Skeletal muscle satellite cell (primary cell): ENCODE measurements around the gene EXOSC10.

Experiments
- H3K27me3 ChIP-seq: 2 replicates; pipeline ENCODE4 v1.7.0; 2013; ENCODE audit warnings: low read length; ENCODE audit not compliant: control insufficient read depth, insufficient read depth
- H3K36me3 ChIP-seq: 2 replicates; pipeline ENCODE4 v1.7.0; 2013; ENCODE audit warnings: mild to moderate bottlenecking, control low read depth, low read length; ENCODE audit not compliant: insufficient read depth
- H3K4me1 ChIP-seq: 2 replicates; pipeline ENCODE4 v1.7.0; 2013; ENCODE audit warnings: low read length; ENCODE audit not compliant: control insufficient read depth, insufficient read depth
- H3K4me2 ChIP-seq: 2 replicates; pipeline ENCODE4 v1.7.0; 2013; ENCODE audit warnings: mild to moderate bottlenecking, low read length
- H3K4me3 ChIP-seq: 2 replicates; pipeline ENCODE4 v1.7.0; 2013; ENCODE audit warnings: low read length
- H3K9ac ChIP-seq: 2 replicates; pipeline ENCODE4 v1.7.0; 2013; ENCODE audit warnings: mild to moderate bottlenecking, low read depth, low read length, moderate library complexity
- H3K9me3 ChIP-seq: replicated peaks from 2 replicates; pipeline ENCODE4 v1.7.0; 2013; ENCODE audit warnings: mild to moderate bottlenecking, control low read depth, low read length

Gene EXOSC10

DNA sequence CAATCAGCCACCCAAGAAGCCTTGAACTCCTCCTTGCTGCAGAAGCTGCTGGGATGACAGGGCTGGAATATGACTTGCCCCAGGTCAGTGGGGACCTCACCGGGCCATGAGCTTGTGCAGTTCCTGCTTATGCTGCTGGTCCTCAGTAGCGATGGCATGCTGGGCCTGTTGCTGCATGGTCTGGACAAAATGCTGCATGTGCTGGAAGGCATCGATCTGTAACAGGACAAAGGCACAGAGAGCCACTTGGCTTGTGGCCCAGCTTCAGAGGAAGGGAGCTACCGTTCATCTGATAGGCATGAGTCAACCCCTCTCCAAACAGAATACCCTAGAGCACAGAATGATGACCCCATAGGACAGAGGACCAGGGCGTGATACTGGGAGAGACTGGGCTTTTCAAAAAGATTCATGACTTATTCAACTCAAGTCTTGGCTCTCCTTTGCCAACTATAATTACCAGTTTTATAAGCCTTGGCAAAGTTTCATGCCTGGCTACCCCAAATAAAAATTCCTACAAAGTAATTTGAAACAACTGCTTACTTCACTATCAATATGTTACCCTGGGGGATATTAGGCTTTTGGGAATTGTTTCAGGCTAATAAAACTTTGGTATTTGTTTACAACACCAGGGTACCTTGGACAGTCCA lies 34.7 kb upstream of the EXOSC10 start:
- peaks cover 32% of the 10 kb centered on the region for H3K4me1 ChIP-seq
- H3K36me3 ChIP-seq = peaks cover 57% of the 10 kb centered on the region
- H3K4me2 ChIP-seq = peak overlapping the region; percentile 42
- H3K9me3 ChIP-seq = no peaks in the 10 kb centered on the region
- no peak overlapping the region for H3K4me3 ChIP-seq
- no peak overlapping the region for H3K9ac ChIP-seq
- no peaks in the 10 kb centered on the region for H3K27me3 ChIP-seq

DNA sequence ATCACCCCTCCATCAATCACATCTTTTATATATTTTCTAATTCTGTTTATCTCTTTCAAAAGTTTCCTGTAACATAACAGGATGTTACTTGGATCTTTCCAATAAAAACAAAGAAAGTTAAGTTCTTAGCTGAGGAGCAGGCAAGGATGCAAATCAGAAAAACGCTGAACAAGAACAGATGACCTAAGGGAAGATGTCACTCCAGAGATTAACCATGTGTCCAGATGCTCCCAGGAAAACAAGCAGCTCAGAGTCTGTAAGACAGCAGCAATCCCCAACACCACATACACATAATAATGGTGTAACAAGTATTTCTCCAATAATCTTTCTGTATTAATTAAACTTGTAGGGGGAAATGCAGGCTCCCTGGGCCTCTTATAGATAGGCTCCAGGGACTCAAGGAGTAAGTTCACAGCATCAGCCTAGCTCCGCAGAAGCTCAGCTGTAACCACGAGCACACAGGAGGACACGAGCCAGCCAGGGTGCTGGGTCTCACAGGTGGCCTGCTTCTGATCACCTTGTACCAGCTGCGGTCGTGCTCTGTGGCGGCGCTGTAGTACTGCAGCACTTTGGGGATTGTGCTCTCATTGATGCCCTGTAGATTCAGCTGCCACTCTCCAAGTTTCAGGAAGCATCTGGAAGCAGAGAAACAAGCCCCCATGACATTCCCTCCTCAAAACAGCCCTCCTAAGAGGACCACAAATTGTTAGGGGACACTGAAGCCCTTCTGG lies 33.1 kb upstream of the EXOSC10 start:
- Histone ChIP-seq H3K4me2 (no peak overlapping the region), H3K9ac (no peak overlapping the region), H3K9me3 (no peaks in the 10 kb centered on the region), H3K4me3 (no peak overlapping the region), H3K4me1 (peaks cover 22% of the 10 kb centered on the region), H3K36me3 (peaks cover 64% of the 10 kb centered on the region), H3K27me3 (no peaks in the 10 kb centered on the region)

DNA sequence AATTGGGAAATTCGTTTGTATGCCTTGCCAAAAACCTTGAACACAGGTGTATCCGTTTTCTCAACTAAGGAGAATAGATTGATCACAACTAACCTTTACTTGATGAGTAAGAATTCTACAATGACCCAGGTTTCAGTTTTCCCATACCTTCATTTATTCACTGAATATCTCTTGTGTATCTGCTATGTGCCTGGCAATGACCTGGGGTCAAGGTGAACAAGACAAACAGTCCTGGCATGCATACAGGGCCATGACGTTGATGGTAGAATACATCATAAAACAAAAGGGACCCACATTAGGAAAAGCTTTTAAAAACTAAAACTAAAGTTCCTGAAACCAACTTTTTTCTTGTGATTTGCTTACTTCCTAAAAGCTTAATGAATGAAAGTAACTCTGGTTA lies 32.1 kb upstream of the EXOSC10 start:
- Histone ChIP-seq H3K9ac (no peak overlapping the region), H3K4me3 (no peak overlapping the region), H3K4me1 (peaks cover 22% of the 10 kb centered on the region), H3K9me3 (no peaks in the 10 kb centered on the region), H3K27me3 (no peaks in the 10 kb centered on the region), H3K4me2 (no peak overlapping the region), H3K36me3 (peaks cover 66% of the 10 kb centered on the region)

DNA sequence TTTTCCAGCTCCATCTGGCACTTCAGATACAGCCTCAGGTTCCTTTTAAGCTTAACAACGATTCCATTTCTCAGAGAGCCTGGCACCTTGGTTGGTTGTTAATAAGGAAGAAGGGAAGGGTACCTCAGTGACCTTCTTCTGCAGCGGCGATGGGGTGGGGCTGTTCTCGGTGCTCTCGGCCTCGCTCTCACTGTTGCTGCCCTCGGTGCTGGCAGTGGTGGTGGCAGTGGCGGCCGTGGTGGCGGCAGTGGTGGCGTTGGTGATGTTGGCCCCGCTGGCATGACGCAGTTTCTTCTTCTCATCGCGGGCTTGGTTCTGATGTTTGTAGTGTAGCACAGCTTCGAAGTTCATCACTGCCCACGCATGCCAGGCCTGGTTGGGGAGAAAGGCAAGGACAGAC lies 30.7 kb upstream of the EXOSC10 start:
- H3K4me2 ChIP-seq = no peak overlapping the region
- H3K36me3 ChIP-seq = peaks cover 75% of the 10 kb centered on the region
- no peaks in the 10 kb centered on the region for H3K9me3 ChIP-seq
- no peak overlapping the region for H3K9ac ChIP-seq
- no peak overlapping the region for H3K4me3 ChIP-seq
- H3K4me1 ChIP-seq = peaks cover 22% of the 10 kb centered on the region
- no peaks in the 10 kb centered on the region for H3K27me3 ChIP-seq

DNA sequence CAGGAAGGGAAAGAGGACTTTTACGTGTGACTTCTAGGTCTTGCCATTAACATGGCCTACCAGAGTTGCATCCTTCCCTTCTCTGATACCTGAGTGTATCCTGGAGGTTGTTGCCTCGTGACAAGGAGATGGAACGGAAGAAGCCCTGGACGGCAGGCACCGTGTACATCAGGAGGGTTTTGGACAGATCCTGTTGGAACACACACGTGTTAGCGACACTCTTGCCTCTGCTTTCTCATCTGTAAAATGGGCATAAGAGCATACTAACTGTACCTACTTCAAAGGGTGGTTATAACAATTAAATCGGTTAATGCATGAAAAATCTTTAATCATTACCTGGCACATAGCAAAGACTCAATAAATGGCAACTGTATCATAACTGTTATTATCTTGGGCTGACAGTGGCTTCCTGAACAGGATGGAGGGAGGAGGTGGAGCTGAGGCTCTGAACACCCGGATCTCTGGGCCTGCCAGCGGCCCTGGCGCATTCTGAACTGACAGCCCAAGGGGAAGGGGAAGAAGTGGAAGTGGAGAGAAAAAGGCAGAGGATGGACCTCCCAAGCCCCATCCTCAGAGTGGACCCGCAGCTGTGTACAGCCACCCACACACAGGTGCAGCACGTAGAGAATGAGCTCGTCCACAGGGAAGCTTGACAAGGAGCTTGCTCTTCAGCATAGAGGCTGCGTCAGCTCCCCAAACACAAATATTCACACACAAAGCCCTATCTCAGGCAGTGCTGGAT lies 30.2 kb upstream of the EXOSC10 start:
- H3K4me3 ChIP-seq = no peak overlapping the region
- no peaks in the 10 kb centered on the region for H3K27me3 ChIP-seq
- no peaks in the 10 kb centered on the region for H3K9me3 ChIP-seq
- no peak overlapping the region for H3K4me2 ChIP-seq
- H3K36me3 ChIP-seq = peaks cover 80% of the 10 kb centered on the region
- H3K9ac ChIP-seq = no peak overlapping the region
- H3K4me1 ChIP-seq = peaks cover 16% of the 10 kb centered on the region

DNA sequence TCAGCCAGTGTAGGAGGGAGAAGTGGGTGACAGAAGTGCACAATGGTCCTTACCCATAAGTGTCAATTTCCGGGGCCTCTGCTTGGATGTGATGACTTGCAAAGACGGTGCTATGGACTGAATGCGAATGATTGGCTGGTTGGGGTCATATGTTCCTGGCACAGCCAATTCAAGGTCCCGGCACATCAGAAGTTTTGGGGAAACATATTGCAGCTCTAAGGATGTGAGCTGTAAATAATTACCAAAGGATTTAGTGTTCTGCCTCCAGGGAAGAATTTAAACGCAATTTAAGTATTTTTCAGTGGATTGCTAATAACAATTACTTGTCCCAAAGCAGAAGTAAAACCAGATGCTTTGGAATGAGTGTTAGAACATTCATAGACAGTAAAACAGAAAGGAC lies 26.9 kb upstream of the EXOSC10 start:
- Histone ChIP-seq H3K9me3 (no peaks in the 10 kb centered on the region), H3K4me1 (no peaks in the 10 kb centered on the region), H3K4me2 (no peak overlapping the region), H3K4me3 (no peak overlapping the region), H3K36me3 (peaks cover 79% of the 10 kb centered on the region), H3K9ac (no peak overlapping the region), H3K27me3 (no peaks in the 10 kb centered on the region)

DNA sequence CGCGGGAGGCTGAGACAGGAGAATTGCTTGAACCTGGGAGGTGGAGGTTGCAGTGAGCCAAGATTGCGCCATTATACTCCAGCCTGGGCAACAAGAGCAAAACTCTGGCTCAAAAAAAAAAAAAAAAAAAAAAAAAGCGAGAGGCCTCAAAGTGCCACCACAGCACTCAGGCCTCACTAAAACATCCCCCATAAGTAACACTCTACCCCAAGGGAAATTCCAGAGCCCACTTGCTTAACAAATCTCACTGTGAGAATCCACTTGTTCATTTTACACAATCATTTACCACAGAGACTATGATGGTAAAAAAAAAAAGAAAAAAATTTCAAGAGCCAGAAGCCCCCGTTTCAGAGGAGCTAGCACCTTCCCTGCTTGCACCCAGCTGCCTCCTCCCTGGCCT lies 26.3 kb upstream of the EXOSC10 start:
- Histone ChIP-seq H3K9ac (no peak overlapping the region), H3K4me2 (no peak overlapping the region), H3K9me3 (no peaks in the 10 kb centered on the region), H3K4me1 (no peaks in the 10 kb centered on the region), H3K36me3 (peaks cover 80% of the 10 kb centered on the region), H3K27me3 (no peaks in the 10 kb centered on the region), H3K4me3 (no peak overlapping the region)

DNA sequence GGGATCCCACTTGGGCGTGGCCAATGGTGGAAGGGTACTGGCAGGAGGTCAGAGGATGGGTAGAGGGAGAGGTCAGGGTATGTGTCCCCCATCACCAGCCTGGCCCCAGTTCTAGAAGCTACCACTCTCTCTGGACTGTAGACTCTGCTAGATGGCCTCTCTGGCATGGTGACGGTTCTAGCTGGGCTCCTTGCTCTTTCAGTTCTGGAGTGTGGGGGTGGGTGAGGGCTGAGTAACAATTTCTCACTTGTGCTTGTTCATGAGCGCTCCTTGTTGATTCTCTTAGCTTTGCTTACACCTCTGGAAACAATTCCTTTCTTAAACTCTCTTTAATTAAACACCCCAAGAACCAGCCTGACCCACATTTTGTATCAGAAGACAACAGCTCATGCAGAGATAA lies 25.3 kb upstream of the EXOSC10 start:
- Histone ChIP-seq H3K4me3 (no peak overlapping the region), H3K36me3 (peaks cover 72% of the 10 kb centered on the region), H3K4me2 (no peak overlapping the region), H3K9me3 (no peaks in the 10 kb centered on the region), H3K9ac (no peak overlapping the region), H3K27me3 (no peaks in the 10 kb centered on the region), H3K4me1 (no peaks in the 10 kb centered on the region)

DNA sequence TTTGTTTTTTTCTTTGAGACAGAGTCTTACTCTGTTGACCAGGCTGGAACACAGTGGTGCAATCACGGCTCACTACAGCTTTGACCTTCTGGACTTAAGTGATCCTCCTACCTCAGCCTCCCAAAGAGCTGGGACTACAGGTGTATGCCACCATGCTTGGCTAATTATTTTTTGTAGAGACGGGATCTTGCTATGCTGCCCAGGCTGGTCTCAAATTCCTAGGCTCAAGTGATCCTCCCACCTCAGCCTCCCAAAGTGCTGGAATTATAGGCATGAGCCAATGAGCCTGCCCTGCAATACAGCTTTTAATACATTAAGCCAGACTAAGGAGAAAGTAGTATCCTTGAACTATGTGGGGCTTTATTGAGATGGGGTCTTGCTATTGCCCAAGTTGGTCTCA lies 16.6 kb upstream of the EXOSC10 start:
- no peak overlapping the region for H3K9ac ChIP-seq
- H3K4me1 ChIP-seq = no peaks in the 10 kb centered on the region
- peaks cover 52% of the 10 kb centered on the region for H3K36me3 ChIP-seq
- H3K27me3 ChIP-seq = no peaks in the 10 kb centered on the region
- no peak overlapping the region for H3K4me2 ChIP-seq
- H3K4me3 ChIP-seq = no peak overlapping the region
- no peaks in the 10 kb centered on the region for H3K9me3 ChIP-seq

DNA sequence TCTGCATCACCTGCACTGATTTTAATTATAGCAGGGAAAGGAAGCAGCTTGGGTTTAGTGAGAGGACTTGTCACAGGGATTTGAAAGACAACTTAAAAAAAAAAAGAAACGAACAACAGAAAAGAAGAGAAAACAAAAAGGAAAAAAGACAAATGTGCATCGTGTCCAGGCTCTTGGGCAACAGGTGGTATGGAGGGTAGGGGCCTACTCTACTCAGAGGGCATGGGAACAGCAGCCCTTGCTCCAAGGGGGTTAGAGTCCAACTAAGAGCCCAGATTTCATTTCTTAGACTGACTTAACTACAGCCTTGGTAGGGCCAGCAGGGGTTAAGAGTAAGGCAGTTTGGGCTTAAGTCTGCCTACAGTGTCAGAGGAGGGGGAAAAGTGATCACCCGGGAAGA lies 15.3 kb upstream of the EXOSC10 start:
- Histone ChIP-seq H3K36me3 (peaks cover 46% of the 10 kb centered on the region), H3K9me3 (no peaks in the 10 kb centered on the region), H3K4me3 (no peak overlapping the region), H3K27me3 (no peaks in the 10 kb centered on the region), H3K4me2 (no peak overlapping the region), H3K4me1 (no peaks in the 10 kb centered on the region), H3K9ac (no peak overlapping the region)

DNA sequence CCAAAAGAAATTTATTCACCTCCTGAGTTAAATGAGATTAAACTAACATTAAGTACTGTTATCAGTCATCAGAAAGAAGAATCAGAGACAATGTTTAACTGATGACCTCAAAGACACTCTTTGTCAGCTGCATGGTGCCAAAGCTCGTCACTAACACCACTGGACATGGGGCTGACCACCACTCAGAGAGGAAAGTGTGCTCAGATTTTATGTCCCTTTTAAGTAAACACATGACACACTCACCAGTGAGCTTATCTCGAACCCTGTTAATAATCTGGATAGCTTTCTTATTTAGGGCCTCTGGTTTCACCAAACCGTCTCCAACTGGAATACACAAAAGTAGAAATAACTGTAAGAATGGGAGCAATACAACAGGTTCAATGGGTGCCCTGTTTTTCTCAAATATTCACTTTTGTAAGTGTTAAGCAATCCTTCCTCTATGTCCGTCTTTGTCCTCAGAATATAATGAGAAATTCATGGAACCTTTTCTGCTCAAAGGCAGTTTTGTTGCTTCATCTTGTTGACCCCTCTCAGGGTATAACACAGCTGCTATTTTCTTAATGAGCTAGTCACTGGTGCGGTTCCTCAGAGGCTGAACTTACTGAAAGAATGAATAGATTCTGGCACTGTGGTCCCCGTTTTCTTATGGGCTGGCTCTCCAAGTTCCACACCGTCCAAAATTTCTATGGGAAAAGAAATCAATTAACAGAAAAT lies 9.5 kb upstream of the EXOSC10 start:
- peaks cover 51% of the 10 kb centered on the region for H3K36me3 ChIP-seq
- no peaks in the 10 kb centered on the region for H3K27me3 ChIP-seq
- no peak overlapping the region for H3K4me2 ChIP-seq

More for the DNA sequence above, 9.5 kb upstream of the EXOSC10 start:
- Histone ChIP-seq H3K9me3 (no peaks in the 10 kb centered on the region), H3K4me1 (no peaks in the 10 kb centered on the region), H3K9ac (no peak overlapping the region), H3K4me3 (no peak overlapping the region)
